Prostate gland (tissue), 2 donors: ENCODE measurements around the gene ADAMTS20.

Experiments used
- CTCF ChIP-seq, 4 experiments: fragments of 200-600 bp in 2 of 4; fragments of 450-650 bp in 2 of 4; sonication (generic) in 2 of 4; IDR thresholded peaks; 1 replicate in 3 of 4; 2 replicates in 1 of 4; pipeline ENCODE4 v1.5.1; 2016 to 2019; ENCODE audit warnings: antibody characterized with exemption in 4 of 4, mild to moderate bottlenecking in 2 of 4, moderate library complexity in 2 of 4
- POLR2A ChIP-seq: fragments of 450-650 bp; IDR thresholded peaks from one replicate; pipeline ENCODE4 v1.6.1; 2016; ENCODE audit warnings: antibody characterized with exemption, mild to moderate bottlenecking
- POLR2AphosphoS5 ChIP-seq: sonication (generic); formaldehyde crosslinking; IDR thresholded peaks from one replicate; pipeline ENCODE4 v1.6.1; 2017; ENCODE audit warnings: antibody characterized with exemption

DNA sequence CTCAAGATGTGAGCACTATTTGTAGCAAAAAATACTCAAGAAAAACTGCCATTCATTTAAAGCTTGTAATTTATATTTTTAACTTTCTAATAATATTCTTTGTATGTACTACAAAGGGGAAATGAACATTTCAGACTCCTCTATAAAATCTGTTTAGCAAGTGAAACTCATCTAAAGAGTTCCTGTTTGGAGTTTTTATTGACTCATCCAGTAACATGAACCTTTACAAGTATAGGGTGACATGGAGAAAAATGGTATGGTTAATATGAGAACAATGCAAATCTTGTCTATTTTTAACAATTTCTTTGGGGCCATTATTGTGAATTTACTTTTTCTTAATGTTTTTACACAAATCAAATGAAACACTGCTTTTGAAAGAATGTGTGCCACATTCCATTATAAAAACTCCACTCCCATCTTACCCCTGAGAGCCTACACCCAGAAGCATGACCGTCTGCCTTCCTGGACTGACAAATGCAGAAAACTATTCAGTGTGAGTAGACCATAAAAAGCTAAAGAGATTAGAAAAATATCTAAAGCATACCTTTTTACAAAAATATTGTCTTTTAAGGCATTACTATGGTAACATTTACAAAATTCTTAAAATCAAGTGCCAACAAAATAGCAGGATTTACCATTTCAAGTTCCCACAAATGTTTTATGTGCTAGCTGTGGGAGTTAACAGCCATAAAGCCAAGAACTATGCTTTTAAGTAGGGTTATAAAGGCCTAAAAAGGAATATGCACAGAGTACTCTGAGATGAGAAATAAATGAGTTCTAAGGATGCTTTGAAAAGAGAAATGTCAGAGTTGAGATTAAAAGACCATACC, 144.0 kb downstream of the ADAMTS20 start:
- no peak for TF ChIP-seq CTCF (IDR thresholded peaks at IDR 0.05)
- no peak for TF ChIP-seq POLR2AphosphoS5
- no peak for TF ChIP-seq POLR2A
